ENCODE measurements around the gene STAT5A. TPM values are rescaled to one million over a fixed set of nuclear protein-coding genes. Genes with fewer than 3 reads are reported as not detected.
"Not testable (repeated sequence)": the region's sequence is repeated elsewhere in the genome, so short reads cannot be mapped to it uniquely, and the experiment has no call there.

Gene STAT5A
- total RNA-seq, 1 donor from 2014 or later = 36.1 TPM

DNA sequence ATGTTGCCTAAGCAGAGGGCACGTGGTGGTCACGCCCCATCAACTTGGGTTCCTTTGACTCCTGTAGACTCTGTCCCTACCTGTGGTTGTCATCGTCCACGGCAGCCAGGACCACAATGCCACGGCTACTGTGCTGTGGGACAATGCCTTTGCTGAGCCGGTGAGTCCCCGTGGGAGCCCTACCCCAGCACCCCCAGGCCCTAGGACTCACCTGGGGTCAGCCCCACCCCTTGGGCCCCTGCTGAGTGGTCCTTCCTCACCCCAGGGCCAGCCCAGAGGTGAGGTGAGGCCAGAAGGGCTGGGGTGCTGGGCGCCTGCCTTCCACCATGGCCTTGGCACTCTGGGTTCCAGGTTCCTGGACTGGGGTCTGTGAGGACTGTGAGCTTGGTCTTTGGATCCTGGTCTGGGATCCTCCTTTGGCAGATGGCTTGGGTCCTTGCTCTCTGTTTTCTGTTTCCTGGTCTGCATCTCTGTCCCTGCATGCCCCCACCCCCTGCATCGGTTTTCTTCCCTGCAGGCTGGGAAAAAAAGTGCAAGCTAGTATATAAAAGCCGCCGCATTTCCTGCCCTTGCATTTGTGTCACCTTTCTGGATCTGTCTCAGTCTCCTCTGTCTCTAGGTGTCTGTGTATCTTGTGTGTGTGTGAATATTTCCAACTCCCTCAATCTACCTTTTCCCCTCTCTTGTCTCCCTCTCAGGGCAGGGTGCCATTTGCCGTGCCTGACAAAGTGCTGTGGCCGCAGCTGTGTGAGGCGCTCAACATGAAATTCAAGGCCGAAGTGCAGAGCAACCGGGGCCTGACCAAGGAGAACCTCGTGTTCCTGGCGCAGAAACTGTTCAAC lies 17.5 kb downstream of the STAT5A start:
- no peak for DNase-seq (ENCODE audit: low read depth, low spot score)

- no peak for DNase-seq (ENCODE audit: low read depth, low spot score)
Measured at GRCh38 chr17:42306385-42306667, 18.0 kb downstream of the STAT5A start.

DNA sequence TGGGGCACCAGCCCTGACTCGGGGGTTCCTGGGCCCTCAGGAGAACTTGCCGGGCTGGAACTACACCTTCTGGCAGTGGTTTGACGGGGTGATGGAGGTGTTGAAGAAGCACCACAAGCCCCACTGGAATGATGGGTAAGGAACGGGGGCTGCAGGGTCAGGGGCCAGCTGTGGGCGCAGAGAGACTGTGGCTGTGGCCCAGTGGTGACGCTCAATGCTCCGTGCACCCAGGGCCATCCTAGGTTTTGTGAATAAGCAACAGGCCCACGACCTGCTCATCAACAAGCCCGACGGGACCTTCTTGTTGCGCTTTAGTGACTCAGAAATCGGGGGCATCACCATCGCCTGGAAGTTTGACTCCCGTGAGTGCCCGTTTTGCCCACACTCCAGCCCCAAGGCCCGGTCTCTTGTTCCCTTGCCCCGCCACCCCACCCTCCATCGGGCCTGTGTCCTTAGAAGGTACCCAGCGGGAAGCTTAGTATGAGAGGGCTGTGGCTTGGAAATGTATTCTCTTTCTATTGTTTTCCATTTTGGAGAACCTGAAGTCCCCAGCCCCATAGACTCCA lies 19.1 kb downstream of the STAT5A start:
- no peak for DNase-seq (ENCODE audit: low read depth, low spot score)

GRCh38 chr17:42308446-42308845 lies 20.1 kb downstream of the STAT5A start:
- no peak for DNase-seq (ENCODE audit: low read depth, low spot score)

DNA sequence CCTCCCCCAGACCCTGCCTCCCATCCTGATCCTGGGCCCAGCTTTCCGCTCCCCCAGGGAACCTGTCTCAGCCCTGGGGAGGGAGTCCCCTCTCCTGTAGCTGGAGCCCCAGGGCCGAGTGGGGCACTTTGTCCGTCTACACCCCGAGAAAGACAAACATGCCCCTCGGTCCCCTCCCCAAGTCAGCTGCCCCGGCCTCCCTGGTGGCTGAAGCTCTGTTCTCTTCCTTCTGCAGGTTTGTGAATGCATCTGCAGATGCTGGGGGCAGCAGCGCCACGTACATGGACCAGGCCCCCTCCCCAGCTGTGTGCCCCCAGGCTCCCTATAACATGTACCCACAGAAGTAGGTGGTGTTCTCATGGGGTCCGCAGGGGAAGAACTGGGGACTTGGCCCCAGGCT lies 20.8 kb downstream of the STAT5A start:
- DNase-seq (ENCODE audit: low read depth, low spot score) = no peak

DNA sequence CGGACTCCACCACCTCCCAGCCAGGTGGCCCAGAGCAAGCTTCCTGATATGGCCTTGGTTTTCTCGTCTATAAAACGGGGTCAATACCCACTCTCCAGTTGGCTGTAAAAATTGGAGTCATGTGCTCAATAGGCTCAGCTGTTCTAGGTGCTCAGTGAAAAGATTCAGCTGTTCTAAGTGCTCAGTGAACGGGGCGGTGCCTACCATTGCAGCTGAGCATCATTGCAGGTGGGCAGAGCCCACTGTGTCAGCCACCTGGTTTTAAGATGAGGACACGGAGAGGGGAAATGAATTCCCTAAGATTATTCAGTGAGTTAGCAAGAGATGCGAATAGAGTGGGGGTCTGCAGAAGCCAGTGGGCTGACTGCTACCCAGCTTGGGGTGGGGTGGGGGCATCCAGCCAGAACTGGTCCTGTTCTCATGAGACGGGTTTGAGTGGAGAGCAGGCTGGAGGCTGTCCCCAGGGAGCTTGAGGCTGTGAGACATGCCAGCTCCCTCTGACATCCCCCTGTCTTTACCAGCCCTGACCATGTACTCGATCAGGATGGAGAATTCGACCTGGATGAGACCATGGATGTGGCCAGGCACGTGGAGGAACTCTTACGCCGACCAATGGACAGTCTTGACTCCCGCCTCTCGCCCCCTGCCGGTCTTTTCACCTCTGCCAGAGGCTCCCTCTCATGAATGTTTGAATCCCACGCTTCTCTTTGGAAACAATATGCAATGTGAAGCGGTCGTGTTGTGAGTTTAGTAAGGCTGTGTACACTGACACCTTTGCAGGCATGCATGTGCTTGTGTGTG lies 21.9 kb downstream of the STAT5A start:
- DNase-seq (ENCODE audit: low read depth, low spot score) = no peak

DNA sequence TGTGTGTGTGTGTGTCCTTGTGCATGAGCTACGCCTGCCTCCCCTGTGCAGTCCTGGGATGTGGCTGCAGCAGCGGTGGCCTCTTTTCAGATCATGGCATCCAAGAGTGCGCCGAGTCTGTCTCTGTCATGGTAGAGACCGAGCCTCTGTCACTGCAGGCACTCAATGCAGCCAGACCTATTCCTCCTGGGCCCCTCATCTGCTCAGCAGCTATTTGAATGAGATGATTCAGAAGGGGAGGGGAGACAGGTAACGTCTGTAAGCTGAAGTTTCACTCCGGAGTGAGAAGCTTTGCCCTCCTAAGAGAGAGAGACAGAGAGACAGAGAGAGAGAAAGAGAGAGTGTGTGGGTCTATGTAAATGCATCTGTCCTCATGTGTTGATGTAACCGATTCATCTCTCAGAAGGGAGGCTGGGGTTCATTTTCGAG lies 22.5 kb downstream of the STAT5A start:
- DNase-seq (ENCODE audit: low read depth, low spot score) = no peak

- DNase-seq (ENCODE audit: low read depth, low spot score) = no peak
Measured at GRCh38 chr17:42311240-42312034, 23.1 kb downstream of the STAT5A start.

DNA sequence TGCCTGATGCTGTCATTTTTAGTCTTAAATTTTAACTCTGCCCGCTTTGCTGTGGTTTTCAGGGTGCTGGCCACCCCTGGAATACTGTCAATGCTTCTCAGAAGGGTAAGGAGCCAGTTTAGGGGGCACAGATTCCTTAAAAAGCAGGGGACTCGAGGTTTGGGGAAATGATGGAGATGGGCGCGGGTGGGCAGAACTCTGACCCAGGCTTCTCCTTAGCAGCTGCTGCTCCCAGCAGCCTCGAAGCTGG lies 23.7 kb downstream of the STAT5A start:
- DNase-seq (ENCODE audit: low read depth, low spot score) = no peak

DNA sequence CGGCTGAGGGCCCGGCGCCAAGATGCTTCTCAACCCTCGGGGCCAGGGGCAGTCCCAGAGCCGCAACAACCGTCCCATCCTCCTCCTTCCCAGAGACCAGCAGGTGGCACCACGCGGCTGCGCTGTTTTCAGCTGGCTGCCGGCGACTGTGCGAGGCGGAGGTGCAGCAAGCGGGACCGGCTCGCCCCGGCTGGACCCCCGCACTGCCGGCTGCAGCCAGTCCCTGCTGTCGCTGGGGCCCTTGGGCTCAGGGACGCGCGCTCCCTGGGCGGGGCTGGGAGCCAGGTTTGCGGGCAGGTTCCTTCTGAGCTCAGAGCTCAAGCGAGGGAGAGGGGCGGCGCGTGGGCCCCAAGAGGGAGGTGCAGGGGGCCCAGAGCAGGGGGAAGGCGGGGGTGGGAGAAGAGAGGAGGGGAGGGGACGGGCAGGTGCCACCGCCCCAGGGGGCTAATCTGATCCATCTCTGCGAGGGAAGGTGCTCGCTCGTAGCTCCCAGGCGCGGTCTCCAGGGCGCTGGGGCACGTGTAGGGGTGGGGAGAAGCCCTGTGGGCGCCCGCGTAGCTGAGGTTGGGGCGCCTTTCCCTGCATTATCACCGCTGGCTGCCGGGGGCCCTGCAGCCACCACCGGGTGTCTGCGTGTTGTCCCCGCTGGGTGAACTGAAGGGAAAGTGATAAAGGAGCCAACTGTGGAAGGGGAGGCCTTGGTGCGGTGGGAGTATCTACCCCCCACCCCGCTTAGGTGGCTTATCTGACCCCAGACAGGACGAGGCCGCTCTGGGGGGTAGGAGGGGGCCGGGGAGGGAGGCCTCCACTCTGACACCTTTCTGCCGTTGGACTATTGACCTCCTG lies 24.2 kb downstream of the STAT5A start:
- no peak for DNase-seq (ENCODE audit: low read depth, low spot score)

GRCh38 chr17:42313389-42313772 lies 25.1 kb downstream of the STAT5A start:
- DNase-seq (ENCODE audit: low read depth, low spot score) = no peak

GRCh38 chr17:42313773-42314566 lies 25.7 kb downstream of the STAT5A start:
- DNase-seq (ENCODE audit: low read depth, low spot score) = no peak

DNA sequence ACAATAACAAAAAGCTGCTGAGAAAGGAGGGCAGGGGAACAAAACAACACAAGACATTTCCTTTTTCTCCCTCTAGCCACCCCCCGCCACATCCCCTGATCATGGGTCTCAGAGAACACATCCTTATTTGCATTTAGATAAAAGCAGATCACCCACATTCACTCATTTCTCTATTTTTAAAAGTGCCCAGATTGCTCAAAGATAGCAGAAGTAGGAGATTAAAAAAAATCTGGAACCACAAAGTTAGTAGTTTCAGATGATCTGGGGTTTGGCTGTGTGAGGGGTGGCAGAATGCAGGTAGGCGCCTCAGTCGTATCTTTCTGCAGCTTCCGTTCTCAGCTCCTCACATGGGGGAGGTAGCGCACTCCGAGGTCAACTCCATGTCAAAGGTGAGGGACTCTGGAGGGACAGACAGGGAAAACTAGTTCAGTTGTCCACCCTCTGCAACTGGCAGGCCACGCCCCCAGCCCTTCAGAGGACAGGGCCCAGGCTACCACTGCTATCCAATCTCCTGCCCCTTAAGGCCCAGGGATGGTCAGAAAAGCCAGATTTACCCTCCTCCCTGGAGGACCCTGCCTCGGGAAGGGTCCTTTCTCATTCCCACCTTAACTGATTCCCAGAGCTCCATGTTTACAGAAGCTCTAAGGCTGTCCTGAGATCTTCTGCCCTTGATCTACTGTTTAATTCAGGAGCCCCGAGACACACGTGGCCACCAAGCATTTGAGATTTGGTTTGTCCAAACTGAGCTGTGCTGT lies 27.3 kb downstream of the STAT5A start:
- DNase-seq (ENCODE audit: low read depth, low spot score) = no peak

- no peak for DNase-seq (ENCODE audit: low read depth, low spot score)
Measured at GRCh38 chr17:42316755-42317154, 28.5 kb downstream of the STAT5A start.

GRCh38 chr17:42317266-42317845 lies 29.1 kb downstream of the STAT5A start:
- DNase-seq (ENCODE audit: low read depth, low spot score) = no peak

GRCh38 chr17:42317967-42318366 lies 29.7 kb downstream of the STAT5A start:
- DNase-seq (ENCODE audit: low read depth, low spot score) = not testable (repeated sequence)

DNA sequence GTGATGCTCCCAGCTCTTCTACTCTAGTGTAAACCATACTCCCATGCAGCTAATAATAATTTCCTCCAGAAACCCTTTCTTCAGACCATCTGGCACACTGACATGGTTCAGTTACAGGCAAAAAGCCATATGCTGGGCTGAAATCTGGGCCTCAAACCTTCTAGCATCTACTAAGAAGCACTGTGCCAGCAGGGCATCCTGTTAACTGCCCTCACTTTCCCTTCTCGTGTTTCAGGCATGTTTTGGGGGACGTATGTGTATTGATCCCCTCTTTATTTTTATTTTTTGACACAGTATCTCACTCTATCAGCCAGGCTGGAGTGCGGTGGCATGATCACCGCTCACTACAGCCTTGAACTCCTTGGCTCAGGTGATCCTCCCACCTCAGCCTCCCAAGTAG lies 33.3 kb downstream of the STAT5A start:
- no peak for DNase-seq (ENCODE audit: low read depth, low spot score)

- peak; percentile 81 for DNase-seq (ENCODE audit: low read depth, low spot score)
Measured at GRCh38 chr17:42322382-42323267, 34.3 kb downstream of the STAT5A start.

Data from pulmonary artery endothelial cell (primary cell).